ENCODE results near the gene NTF3. TPM values are rescaled to one million over a fixed set of nuclear protein-coding genes. Genes with fewer than 3 reads are reported as not detected.

The NTF3 gene
- total RNA-seq, 1 donor from 2014 or later, result 8.9 TPM

GRCh38 chr12:5524116-5524768 lies 92.3 kb downstream of the NTF3 start:
- no peak overlapping the region for H3K4me3 ChIP-seq (ENCODE audit: insufficient read depth, low read depth, low read length)
- H2AFZ ChIP-seq (ENCODE audit: low read depth, low read length), result no peak overlapping the region
- FAIRE-seq (no peak), DNase-seq (ENCODE audit: low read depth) (no peak)
- no peaks in the 10 kb centered on the region for H3K36me3 ChIP-seq (ENCODE audit: insufficient read depth, low read length)
- H3K9ac ChIP-seq (ENCODE audit: low read length), result no peak overlapping the region
- H3K27ac Mint-ChIP-seq (ENCODE audit: unreplicated experiment), result no peak overlapping the region
- no peaks in the 10 kb centered on the region for H3K27me3 ChIP-seq (ENCODE audit: insufficient read depth, low read length)
- H3K4me1 ChIP-seq (ENCODE audit: insufficient read depth, low read length), result no peaks in the 10 kb centered on the region
- H4K20me1 ChIP-seq (ENCODE audit: insufficient read depth, low read length), result no peaks in the 10 kb centered on the region
- peaks cover 5% of the 10 kb centered on the region for H3K36me3 Mint-ChIP-seq (ENCODE audit: low read depth, unreplicated experiment)
- peaks cover 29% of the 10 kb centered on the region for H3K27me3 Mint-ChIP-seq (ENCODE audit: low read depth, unreplicated experiment)
- H3K4me3 Mint-ChIP-seq (ENCODE audit: unreplicated experiment), result no peak overlapping the region
- H3K4me2 ChIP-seq (ENCODE audit: low read length), result no peak overlapping the region
- H3K4me1 Mint-ChIP-seq (ENCODE audit: low read depth, unreplicated experiment), result peaks cover 1% of the 10 kb centered on the region
- no peaks in the 10 kb centered on the region for H3K9me3 ChIP-seq (ENCODE audit: insufficient read depth, low read depth, low read length)
- no peaks in the 10 kb centered on the region for H3K79me2 ChIP-seq (ENCODE audit: insufficient read depth, low read length)
- H3K27ac ChIP-seq (ENCODE audit: low read depth, low read length), result no peak overlapping the region
- TF ChIP-seq CTCF (IDR thresholded peaks at IDR 0.05; ENCODE audit: insufficient read depth, low read depth, low read length), result no peak
- no peak for TF ChIP-seq EZH2 (IDR thresholded peaks at IDR 0.05; ENCODE audit: insufficient read depth, low read length)
- peaks cover 1% of the 10 kb centered on the region for H3K9me3 Mint-ChIP-seq (ENCODE audit: unreplicated experiment)

GRCh38 chr12:5524769-5525436 lies 93.0 kb downstream of the NTF3 start:
- FAIRE-seq, result no peak
- no peaks in the 10 kb centered on the region for H3K36me3 ChIP-seq (ENCODE audit: insufficient read depth, low read length)
- H3K9me3 ChIP-seq (ENCODE audit: insufficient read depth, low read depth, low read length), result no peaks in the 10 kb centered on the region
- H3K27me3 ChIP-seq (ENCODE audit: insufficient read depth, low read length), result no peaks in the 10 kb centered on the region
- peaks cover 1% of the 10 kb centered on the region for H3K4me1 Mint-ChIP-seq (ENCODE audit: low read depth, unreplicated experiment)
- no peak overlapping the region for H2AFZ ChIP-seq (ENCODE audit: low read depth, low read length)
- H3K27ac Mint-ChIP-seq (ENCODE audit: unreplicated experiment), result no peak overlapping the region
- no peak overlapping the region for H3K4me3 ChIP-seq (ENCODE audit: insufficient read depth, low read depth, low read length)
- TF ChIP-seq EZH2 (IDR thresholded peaks at IDR 0.05; ENCODE audit: insufficient read depth, low read length) (no peak), CTCF (IDR thresholded peaks at IDR 0.05; ENCODE audit: insufficient read depth, low read depth, low read length) (no peak)
- peaks cover 26% of the 10 kb centered on the region for H3K27me3 Mint-ChIP-seq (ENCODE audit: low read depth, unreplicated experiment)
- H3K36me3 Mint-ChIP-seq (ENCODE audit: low read depth, unreplicated experiment), result peaks cover 5% of the 10 kb centered on the region
- peaks cover 1% of the 10 kb centered on the region for H3K9me3 Mint-ChIP-seq (ENCODE audit: unreplicated experiment)
- H3K4me3 Mint-ChIP-seq (ENCODE audit: unreplicated experiment), result no peak overlapping the region
- no peaks in the 10 kb centered on the region for H3K79me2 ChIP-seq (ENCODE audit: insufficient read depth, low read length)
- H3K4me1 ChIP-seq (ENCODE audit: insufficient read depth, low read length), result no peaks in the 10 kb centered on the region
- no peak overlapping the region for H3K27ac ChIP-seq (ENCODE audit: low read depth, low read length)
- H3K4me2 ChIP-seq (ENCODE audit: low read length), result no peak overlapping the region
- H3K9ac ChIP-seq (ENCODE audit: low read length), result no peak overlapping the region
- no peak for DNase-seq (ENCODE audit: low read depth)
- H4K20me1 ChIP-seq (ENCODE audit: insufficient read depth, low read length), result no peaks in the 10 kb centered on the region

Data from astrocyte (in vitro differentiated cells and primary cell).